GM23338 (cell line): ENCODE results near the gene RGS16. TPM values are rescaled to one million over a fixed set of nuclear protein-coding genes. Genes with fewer than 3 reads are reported as not detected.

Source experiments
- ATAC-seq: fragments of 200-7000 bp; cut with Tn5 transposase; 3 replicates; pipeline ENCODE4 v1.9.1; 2020
- DNase-seq: peaks from one replicate; pipeline ENCODE4 v3.0.0-alpha.2; 2015; ENCODE audit warnings: low spot score
- H2AFZ ChIP-seq: fragments of 200-600 bp; sonication (generic); 2 replicates; pipeline ENCODE4 v1.8.0; 2016; ENCODE audit warnings: antibody characterized with exemption, mild to moderate bottlenecking, moderate library complexity
- H3F3A ChIP-seq: fragments of 200-600 bp; sonication (generic); replicated peaks from 2 replicates; pipeline ENCODE4 v1.8.0; 2017; ENCODE audit warnings: antibody characterized with exemption, mixed run types, low read depth
- H3K27ac ChIP-seq: fragments of 200-600 bp; sonication (generic); 2 replicates; pipeline ENCODE4 v1.6.1; 2016; ENCODE audit warnings: low read depth
- H3K27me3 ChIP-seq: fragments of 200-600 bp; sonication (generic); 2 replicates; pipeline ENCODE4 v1.8.0; 2016; ENCODE audit warnings: mild to moderate bottlenecking, mixed run types, moderate library complexity; ENCODE audit not compliant: insufficient read depth
- H3K36me3 ChIP-seq: fragments of 200-600 bp; sonication (generic); 2 replicates; pipeline ENCODE4 v1.8.0; 2016; ENCODE audit warnings: mild to moderate bottlenecking; ENCODE audit not compliant: insufficient read depth
- H3K4me1 ChIP-seq: fragments of 200-600 bp; sonication (generic); 2 replicates; pipeline ENCODE4 v1.8.0; 2016; ENCODE audit warnings: mild to moderate bottlenecking, moderate library complexity; ENCODE audit not compliant: insufficient read depth
- H3K4me2 ChIP-seq: fragments of 200-600 bp; sonication (generic); 2 replicates; pipeline ENCODE4 v1.7.1; 2017; ENCODE audit warnings: mixed run types
- H3K4me3 ChIP-seq: fragments of 200-600 bp; sonication (generic); 2 replicates; pipeline ENCODE4 v1.6.1; 2016; ENCODE audit warnings: mixed run types
- H3K79me2 ChIP-seq: fragments of 200-600 bp; sonication (generic); replicated peaks from 2 replicates; pipeline ENCODE4 v1.8.0; 2017; ENCODE audit warnings: mild to moderate bottlenecking; ENCODE audit not compliant: insufficient read depth
- H3K9me2 ChIP-seq: fragments of 200-600 bp; sonication (generic); 2 replicates; pipeline ENCODE4 v1.8.0; 2017; ENCODE audit not compliant: insufficient read depth
- H4K20me1 ChIP-seq: fragments of 200-600 bp; sonication (generic); replicated peaks from 2 replicates; pipeline ENCODE4 v1.8.0; 2017; ENCODE audit warnings: mild to moderate bottlenecking; ENCODE audit not compliant: insufficient read depth
- H3K27ac Mint-ChIP-seq: 2 replicates; pipeline ENCODE4 v1.8.0; 2020; ENCODE audit warnings: inconsistent platforms, mild to moderate bottlenecking, moderate library complexity, mixed read lengths
- H3K27me3 Mint-ChIP-seq: 3 replicates; pipeline ENCODE4 v1.8.0; 2022; ENCODE audit warnings: low read depth, mild to moderate bottlenecking, moderate library complexity, mixed read lengths, inconsistent platforms; ENCODE audit not compliant: insufficient read depth, poor library complexity
- H3K36me3 Mint-ChIP-seq: 3 replicates; pipeline ENCODE4 v1.8.0; 2021; ENCODE audit warnings: low read depth, mild to moderate bottlenecking, inconsistent platforms, moderate library complexity, mixed read lengths
- H3K4me1 Mint-ChIP-seq: 3 replicates; pipeline ENCODE4 v1.8.0; 2020; ENCODE audit warnings: mild to moderate bottlenecking, inconsistent platforms, mixed read lengths
- H3K4me3 Mint-ChIP-seq: 3 replicates; pipeline ENCODE4 v1.8.0; 2021; ENCODE audit warnings: moderate library complexity, mild to moderate bottlenecking, inconsistent platforms, mixed read lengths
- H3K9me3 Mint-ChIP-seq: 3 replicates; pipeline ENCODE4 v1.8.0; 2020; ENCODE audit warnings: moderate library complexity, mild to moderate bottlenecking, inconsistent platforms, mixed read lengths
- CREB1 ChIP-seq: fragments of 250-450 bp; sonication (Bioruptor Pico); IDR thresholded peaks from 2 replicates; pipeline ENCODE4 v1.5.0; 2020; ENCODE audit warnings: low read depth, mild to moderate bottlenecking, moderate library complexity
- EZH2 ChIP-seq: fragments of 200-600 bp; sonication (generic); IDR thresholded peaks from one replicate; pipeline ENCODE4 v1.8.0; 2017; ENCODE audit warnings: antibody characterized with exemption, mild to moderate bottlenecking, low read depth; ENCODE audit not compliant: unreplicated experiment
- EZH2phosphoT487 ChIP-seq: fragments of 200-600 bp; sonication (generic); IDR thresholded peaks from one replicate; pipeline ENCODE4 v1.8.1; 2018; ENCODE audit warnings: antibody characterized with exemption; ENCODE audit not compliant: unreplicated experiment
- JUNB ChIP-seq: IDR thresholded peaks from one replicate; pipeline ENCODE4 v1.6.1; 2016; ENCODE audit warnings: antibody characterized with exemption; ENCODE audit not compliant: unreplicated experiment
- NANOG ChIP-seq: IDR thresholded peaks from 2 replicates; pipeline ENCODE4 v1.6.1; 2016; ENCODE audit warnings: antibody characterized with exemption, borderline replicate concordance
- POLR2AphosphoS5 ChIP-seq: IDR thresholded peaks from 2 replicates; pipeline ENCODE4 v1.6.1; 2016; ENCODE audit warnings: antibody characterized with exemption, low read depth
- STAT1 ChIP-seq: IDR thresholded peaks from one replicate; pipeline ENCODE4 v1.6.1; 2016; ENCODE audit warnings: antibody characterized with exemption; ENCODE audit not compliant: unreplicated experiment
- ZNF114 ChIP-seq: fragments of 250-450 bp; sonication (Bioruptor Pico); IDR thresholded peaks from 2 replicates; pipeline ENCODE4 v1.5.0; 2020; ENCODE audit warnings: mild to moderate bottlenecking, moderate library complexity
- ZNF331 ChIP-seq: fragments of 250-450 bp; sonication (Bioruptor Pico); IDR thresholded peaks from 2 replicates; pipeline ENCODE4 v1.5.0; 2020; ENCODE audit warnings: low read depth, mild to moderate bottlenecking, moderate library complexity
- polyA plus RNA-seq: library from polyadenylated mRNA; unstranded; fragments of >200 nt; fragmentation: Nextera tagmentation; extraction: Ambion mirVana; gene quantifications from 2 replicates; pipeline ENCODE4 v1.2.1, GENCODE V29; 2016
- total RNA-seq: library from RNA; depleted of rRNA; stranded (reverse); fragments of >200 nt; shearing (Covaris generic); gene quantifications from 2 replicates; pipeline ENCODE4 v1.2.3, GENCODE V29; 2014
- TF ChIP-seq, protein P1 (sequence below), 2 experiments: fragments of 200-600 bp in 1 of 2; sonication (generic) in 1 of 2; conservative IDR thresholded peaks; 2 replicates each; pipeline versions ENCODE4 v1.5.1 to v1.6.1; 2016 to 2017; ENCODE audit warnings: antibody characterized with exemption in 2 of 2, low read depth in 2 of 2, mild to moderate bottlenecking in 2 of 2, moderate library complexity in 1 of 2
- TF ChIP-seq, protein P2 (sequence below): IDR thresholded peaks from one replicate; pipeline ENCODE4 v1.6.1; 2018; ENCODE audit warnings: antibody characterized with exemption; ENCODE audit not compliant: unreplicated experiment
- TF ChIP-seq, protein P3 (sequence below): IDR thresholded peaks from 2 replicates; pipeline ENCODE4 v1.6.1; 2016; ENCODE audit warnings: antibody characterized with exemption
- TF ChIP-seq, protein P4 (sequence below): fragments of 250-450 bp; sonication (Bioruptor Pico); IDR thresholded peaks from 2 replicates; pipeline ENCODE4 v1.5.0; 2020; ENCODE audit warnings: mild to moderate bottlenecking, moderate library complexity

The RGS16 gene
- total and polyA plus RNA-seq, 2 experiments from 2014 or later: 15.4 to 31.6 TPM

DNA sequence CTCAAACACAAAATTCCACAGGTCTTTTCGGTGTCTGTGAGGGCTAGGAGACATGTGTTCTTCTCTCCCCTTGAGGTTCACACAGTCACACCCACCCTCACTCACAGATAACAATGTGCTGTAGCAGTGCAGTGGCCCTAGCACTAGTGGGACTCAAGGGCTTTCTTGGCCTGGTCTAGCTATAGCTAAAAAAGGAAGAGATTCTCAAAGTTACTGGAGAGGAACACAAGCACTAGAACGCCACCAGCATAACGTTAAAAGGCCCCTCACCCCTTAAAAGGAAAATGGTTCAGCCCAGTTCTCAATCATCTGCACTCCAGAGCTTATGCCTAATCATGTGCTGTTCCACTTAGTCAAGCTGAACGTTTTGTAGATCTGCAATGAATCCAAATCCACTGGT, 40.7 kb upstream of the RGS16 start (continued):
- TF ChIP-seq EZH2phosphoT487 (no peak), CREB1 (no peak), POLR2AphosphoS5 (no peak), JUNB (no peak)

DNA sequence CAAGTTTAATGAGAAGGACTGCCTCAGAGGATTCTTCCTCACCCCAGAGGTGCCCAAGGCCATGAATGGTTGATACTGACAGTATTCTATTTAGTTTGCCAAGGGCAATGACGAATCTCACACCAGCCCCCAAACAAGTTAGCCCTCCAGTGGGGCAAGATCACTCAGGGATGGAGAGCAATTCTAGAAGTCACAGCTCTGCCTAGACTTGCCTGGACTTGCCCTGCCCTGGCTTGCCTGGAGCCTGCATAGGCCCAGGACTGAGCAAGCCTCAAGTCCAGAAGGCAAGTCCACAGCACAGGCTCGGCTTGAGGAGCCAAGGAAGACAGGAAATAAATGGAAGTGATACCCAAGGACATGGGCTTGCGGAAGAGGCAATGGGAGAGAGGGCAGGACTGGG, 39.5 kb upstream of the RGS16 start:
- H3K4me1 Mint-ChIP-seq: no peaks in the 10 kb centered on the region; the same call in 2 of the 3 replicates
- no peak overlapping the region for H3K4me3 Mint-ChIP-seq
- no peak overlapping the region for H3K4me3 ChIP-seq

More for the DNA sequence above, 39.5 kb upstream of the RGS16 start:
- no peaks in the 10 kb centered on the region; the same call in 2 of the 3 replicates for H3K9me3 Mint-ChIP-seq
- H3K36me3 Mint-ChIP-seq: no peaks in the 10 kb centered on the region
- DNase-seq (no peak), ATAC-seq (no peak)
- Histone ChIP-seq H3K27me3 (no peaks in the 10 kb centered on the region), H3K79me2 (no peaks in the 10 kb centered on the region), H3K4me2 (no peak overlapping the region), H3F3A (no peaks in the 10 kb centered on the region), H2AFZ (no peak overlapping the region), H3K9me2 (peaks cover 18% of the 10 kb centered on the region), H3K27ac (no peak overlapping the region), H3K36me3 (no peaks in the 10 kb centered on the region), H3K4me1 (no peaks in the 10 kb centered on the region), H4K20me1 (no peaks in the 10 kb centered on the region)
- TF ChIP-seq STAT1 (no peak), JUNB (no peak), EZH2 (no peak), POLR2AphosphoS5 (no peak), ZNF331 (CRISPR knock-in tag) (no peak), NANOG (no peak), ZNF114 (CRISPR knock-in tag) (no peak), EZH2phosphoT487 (no peak), CREB1 (no peak)
- TF ChIP-seq, protein P1, sequence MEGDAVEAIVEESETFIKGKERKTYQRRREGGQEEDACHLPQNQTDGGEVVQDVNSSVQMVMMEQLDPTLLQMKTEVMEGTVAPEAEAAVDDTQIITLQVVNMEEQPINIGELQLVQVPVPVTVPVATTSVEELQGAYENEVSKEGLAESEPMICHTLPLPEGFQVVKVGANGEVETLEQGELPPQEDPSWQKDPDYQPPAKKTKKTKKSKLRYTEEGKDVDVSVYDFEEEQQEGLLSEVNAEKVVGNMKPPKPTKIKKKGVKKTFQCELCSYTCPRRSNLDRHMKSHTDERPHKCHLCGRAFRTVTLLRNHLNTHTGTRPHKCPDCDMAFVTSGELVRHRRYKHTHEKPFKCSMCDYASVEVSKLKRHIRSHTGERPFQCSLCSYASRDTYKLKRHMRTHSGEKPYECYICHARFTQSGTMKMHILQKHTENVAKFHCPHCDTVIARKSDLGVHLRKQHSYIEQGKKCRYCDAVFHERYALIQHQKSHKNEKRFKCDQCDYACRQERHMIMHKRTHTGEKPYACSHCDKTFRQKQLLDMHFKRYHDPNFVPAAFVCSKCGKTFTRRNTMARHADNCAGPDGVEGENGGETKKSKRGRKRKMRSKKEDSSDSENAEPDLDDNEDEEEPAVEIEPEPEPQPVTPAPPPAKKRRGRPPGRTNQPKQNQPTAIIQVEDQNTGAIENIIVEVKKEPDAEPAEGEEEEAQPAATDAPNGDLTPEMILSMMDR (conservative IDR thresholded peaks at IDR 0.05; ENCODE audit: low read depth in 2 of 2): no peak
- TF ChIP-seq, protein P2, sequence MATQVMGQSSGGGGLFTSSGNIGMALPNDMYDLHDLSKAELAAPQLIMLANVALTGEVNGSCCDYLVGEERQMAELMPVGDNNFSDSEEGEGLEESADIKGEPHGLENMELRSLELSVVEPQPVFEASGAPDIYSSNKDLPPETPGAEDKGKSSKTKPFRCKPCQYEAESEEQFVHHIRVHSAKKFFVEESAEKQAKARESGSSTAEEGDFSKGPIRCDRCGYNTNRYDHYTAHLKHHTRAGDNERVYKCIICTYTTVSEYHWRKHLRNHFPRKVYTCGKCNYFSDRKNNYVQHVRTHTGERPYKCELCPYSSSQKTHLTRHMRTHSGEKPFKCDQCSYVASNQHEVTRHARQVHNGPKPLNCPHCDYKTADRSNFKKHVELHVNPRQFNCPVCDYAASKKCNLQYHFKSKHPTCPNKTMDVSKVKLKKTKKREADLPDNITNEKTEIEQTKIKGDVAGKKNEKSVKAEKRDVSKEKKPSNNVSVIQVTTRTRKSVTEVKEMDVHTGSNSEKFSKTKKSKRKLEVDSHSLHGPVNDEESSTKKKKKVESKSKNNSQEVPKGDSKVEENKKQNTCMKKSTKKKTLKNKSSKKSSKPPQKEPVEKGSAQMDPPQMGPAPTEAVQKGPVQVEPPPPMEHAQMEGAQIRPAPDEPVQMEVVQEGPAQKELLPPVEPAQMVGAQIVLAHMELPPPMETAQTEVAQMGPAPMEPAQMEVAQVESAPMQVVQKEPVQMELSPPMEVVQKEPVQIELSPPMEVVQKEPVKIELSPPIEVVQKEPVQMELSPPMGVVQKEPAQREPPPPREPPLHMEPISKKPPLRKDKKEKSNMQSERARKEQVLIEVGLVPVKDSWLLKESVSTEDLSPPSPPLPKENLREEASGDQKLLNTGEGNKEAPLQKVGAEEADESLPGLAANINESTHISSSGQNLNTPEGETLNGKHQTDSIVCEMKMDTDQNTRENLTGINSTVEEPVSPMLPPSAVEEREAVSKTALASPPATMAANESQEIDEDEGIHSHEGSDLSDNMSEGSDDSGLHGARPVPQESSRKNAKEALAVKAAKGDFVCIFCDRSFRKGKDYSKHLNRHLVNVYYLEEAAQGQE: no peak
- TF ChIP-seq, protein P3, sequence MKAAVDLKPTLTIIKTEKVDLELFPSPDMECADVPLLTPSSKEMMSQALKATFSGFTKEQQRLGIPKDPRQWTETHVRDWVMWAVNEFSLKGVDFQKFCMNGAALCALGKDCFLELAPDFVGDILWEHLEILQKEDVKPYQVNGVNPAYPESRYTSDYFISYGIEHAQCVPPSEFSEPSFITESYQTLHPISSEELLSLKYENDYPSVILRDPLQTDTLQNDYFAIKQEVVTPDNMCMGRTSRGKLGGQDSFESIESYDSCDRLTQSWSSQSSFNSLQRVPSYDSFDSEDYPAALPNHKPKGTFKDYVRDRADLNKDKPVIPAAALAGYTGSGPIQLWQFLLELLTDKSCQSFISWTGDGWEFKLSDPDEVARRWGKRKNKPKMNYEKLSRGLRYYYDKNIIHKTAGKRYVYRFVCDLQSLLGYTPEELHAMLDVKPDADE: no peak
- TF ChIP-seq, protein P4, sequence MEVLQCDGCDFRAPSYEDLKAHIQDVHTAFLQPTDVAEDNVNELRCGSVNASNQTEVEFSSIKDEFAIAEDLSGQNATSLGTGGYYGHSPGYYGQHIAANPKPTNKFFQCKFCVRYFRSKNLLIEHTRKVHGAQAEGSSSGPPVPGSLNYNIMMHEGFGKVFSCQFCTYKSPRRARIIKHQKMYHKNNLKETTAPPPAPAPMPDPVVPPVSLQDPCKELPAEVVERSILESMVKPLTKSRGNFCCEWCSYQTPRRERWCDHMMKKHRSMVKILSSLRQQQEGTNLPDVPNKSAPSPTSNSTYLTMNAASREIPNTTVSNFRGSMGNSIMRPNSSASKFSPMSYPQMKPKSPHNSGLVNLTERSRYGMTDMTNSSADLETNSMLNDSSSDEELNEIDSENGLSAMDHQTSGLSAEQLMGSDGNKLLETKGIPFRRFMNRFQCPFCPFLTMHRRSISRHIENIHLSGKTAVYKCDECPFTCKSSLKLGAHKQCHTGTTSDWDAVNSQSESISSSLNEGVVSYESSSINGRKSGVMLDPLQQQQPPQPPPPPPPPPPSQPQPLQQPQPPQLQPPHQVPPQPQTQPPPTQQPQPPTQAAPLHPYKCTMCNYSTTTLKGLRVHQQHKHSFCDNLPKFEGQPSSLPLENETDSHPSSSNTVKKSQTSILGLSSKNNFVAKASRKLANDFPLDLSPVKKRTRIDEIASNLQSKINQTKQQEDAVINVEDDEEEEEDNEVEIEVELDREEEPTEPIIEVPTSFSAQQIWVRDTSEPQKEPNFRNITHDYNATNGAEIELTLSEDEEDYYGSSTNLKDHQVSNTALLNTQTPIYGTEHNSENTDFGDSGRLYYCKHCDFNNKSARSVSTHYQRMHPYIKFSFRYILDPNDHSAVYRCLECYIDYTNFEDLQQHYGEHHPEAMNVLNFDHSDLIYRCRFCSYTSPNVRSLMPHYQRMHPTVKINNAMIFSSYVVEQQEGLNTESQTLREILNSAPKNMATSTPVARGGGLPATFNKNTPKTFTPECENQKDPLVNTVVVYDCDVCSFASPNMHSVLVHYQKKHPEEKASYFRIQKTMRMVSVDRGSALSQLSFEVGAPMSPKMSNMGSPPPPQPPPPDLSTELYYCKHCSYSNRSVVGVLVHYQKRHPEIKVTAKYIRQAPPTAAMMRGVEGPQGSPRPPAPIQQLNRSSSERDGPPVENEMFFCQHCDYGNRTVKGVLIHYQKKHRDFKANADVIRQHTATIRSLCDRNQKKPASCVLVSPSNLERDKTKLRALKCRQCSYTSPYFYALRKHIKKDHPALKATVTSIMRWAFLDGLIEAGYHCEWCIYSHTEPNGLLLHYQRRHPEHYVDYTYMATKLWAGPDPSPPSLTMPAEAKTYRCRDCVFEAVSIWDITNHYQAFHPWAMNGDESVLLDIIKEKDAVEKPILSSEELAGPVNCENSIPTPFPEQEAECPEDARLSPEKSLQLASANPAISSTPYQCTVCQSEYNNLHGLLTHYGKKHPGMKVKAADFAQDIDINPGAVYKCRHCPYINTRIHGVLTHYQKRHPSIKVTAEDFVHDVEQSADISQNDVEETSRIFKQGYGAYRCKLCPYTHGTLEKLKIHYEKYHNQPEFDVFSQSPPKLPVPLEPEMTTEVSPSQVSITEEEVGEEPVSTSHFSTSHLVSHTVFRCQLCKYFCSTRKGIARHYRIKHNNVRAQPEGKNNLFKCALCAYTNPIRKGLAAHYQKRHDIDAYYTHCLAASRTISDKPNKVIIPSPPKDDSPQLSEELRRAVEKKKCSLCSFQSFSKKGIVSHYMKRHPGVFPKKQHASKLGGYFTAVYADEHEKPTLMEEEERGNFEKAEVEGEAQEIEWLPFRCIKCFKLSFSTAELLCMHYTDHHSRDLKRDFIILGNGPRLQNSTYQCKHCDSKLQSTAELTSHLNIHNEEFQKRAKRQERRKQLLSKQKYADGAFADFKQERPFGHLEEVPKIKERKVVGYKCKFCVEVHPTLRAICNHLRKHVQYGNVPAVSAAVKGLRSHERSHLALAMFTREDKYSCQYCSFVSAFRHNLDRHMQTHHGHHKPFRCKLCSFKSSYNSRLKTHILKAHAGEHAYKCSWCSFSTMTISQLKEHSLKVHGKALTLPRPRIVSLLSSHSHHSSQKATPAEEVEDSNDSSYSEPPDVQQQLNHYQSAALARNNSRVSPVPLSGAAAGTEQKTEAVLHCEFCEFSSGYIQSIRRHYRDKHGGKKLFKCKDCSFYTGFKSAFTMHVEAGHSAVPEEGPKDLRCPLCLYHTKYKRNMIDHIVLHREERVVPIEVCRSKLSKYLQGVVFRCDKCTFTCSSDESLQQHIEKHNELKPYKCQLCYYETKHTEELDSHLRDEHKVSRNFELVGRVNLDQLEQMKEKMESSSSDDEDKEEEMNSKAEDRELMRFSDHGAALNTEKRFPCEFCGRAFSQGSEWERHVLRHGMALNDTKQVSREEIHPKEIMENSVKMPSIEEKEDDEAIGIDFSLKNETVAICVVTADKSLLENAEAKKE (CRISPR knock-in tag): no peak
- peaks cover 4% of the 10 kb centered on the region for H3K27me3 Mint-ChIP-seq
- H3K27ac Mint-ChIP-seq: no peak overlapping the region
